ENCODE results near the gene C1orf116.

- TF ChIP-seq, protein P1, sequence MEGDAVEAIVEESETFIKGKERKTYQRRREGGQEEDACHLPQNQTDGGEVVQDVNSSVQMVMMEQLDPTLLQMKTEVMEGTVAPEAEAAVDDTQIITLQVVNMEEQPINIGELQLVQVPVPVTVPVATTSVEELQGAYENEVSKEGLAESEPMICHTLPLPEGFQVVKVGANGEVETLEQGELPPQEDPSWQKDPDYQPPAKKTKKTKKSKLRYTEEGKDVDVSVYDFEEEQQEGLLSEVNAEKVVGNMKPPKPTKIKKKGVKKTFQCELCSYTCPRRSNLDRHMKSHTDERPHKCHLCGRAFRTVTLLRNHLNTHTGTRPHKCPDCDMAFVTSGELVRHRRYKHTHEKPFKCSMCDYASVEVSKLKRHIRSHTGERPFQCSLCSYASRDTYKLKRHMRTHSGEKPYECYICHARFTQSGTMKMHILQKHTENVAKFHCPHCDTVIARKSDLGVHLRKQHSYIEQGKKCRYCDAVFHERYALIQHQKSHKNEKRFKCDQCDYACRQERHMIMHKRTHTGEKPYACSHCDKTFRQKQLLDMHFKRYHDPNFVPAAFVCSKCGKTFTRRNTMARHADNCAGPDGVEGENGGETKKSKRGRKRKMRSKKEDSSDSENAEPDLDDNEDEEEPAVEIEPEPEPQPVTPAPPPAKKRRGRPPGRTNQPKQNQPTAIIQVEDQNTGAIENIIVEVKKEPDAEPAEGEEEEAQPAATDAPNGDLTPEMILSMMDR (conservative IDR thresholded peaks at IDR 0.05; ENCODE audit: low read depth, low read length): no peak
- no peak for TF ChIP-seq EZH2 (IDR thresholded peaks at IDR 0.05; ENCODE audit: borderline replicate concordance, low read depth, low read length, poor library complexity, severe bottlenecking)
Measured at GRCh38 chr1:207058878-207059867, 26.6 kb upstream of the C1orf116 start.

Measured in A673 (cell line).